Peyer's patch (tissue), 4 donors: ENCODE results near the gene LRP10.

ENCODE experiments used
- POLR2A ChIP-seq, 2 donors: fragments of 450-650 bp; IDR thresholded peaks; one replicate each; pipeline ENCODE4 v1.5.1; 2017; ENCODE audit warnings: antibody characterized with exemption in 2 of 2, mild to moderate bottlenecking in 2 of 2, moderate library complexity in 2 of 2
- TF ChIP-seq, protein P1 (sequence below), 6 experiments: fragments of 450-650 bp in 4 of 6; fragments of 200-600 bp in 2 of 6; sonication (generic) in 1 of 6; IDR thresholded peaks; one replicate each; pipeline ENCODE4 v1.5.1; 2017 to 2019; ENCODE audit warnings: antibody characterized with exemption in 6 of 6, mild to moderate bottlenecking in 3 of 6, moderate library complexity in 1 of 6

GRCh38 chr14:22882064-22882463 is 10.5 kb downstream of the LRP10 start:
- TF ChIP-seq, protein P1, sequence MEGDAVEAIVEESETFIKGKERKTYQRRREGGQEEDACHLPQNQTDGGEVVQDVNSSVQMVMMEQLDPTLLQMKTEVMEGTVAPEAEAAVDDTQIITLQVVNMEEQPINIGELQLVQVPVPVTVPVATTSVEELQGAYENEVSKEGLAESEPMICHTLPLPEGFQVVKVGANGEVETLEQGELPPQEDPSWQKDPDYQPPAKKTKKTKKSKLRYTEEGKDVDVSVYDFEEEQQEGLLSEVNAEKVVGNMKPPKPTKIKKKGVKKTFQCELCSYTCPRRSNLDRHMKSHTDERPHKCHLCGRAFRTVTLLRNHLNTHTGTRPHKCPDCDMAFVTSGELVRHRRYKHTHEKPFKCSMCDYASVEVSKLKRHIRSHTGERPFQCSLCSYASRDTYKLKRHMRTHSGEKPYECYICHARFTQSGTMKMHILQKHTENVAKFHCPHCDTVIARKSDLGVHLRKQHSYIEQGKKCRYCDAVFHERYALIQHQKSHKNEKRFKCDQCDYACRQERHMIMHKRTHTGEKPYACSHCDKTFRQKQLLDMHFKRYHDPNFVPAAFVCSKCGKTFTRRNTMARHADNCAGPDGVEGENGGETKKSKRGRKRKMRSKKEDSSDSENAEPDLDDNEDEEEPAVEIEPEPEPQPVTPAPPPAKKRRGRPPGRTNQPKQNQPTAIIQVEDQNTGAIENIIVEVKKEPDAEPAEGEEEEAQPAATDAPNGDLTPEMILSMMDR (IDR thresholded peaks at IDR 0.05): no peak
- TF ChIP-seq POLR2A (IDR thresholded peaks at IDR 0.05): no peak
